ENCODE results near the gene HSF4.

The HSF4 gene

DNA sequence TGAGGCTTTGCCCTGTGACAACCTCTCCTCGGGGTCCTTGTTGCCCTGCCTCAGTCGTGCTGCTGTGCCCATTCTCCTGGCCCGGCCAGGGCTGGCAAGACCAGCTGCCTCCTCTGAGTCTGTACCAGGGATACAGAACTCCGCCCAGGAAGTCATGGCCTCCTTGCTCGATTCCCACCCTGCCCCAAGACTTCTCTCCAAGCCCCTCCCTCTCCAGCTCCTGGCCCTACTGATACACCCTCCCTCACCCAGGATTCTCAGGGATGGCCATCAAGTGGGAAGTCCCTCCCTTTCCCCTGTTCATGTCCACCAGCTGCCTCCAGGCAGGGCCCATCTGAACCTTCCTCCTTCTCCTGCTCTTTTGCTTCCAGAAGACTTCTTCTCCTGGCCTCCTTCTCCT, 51.2 kb downstream of the HSF4 start:
- no peak for DNase-seq

DNA sequence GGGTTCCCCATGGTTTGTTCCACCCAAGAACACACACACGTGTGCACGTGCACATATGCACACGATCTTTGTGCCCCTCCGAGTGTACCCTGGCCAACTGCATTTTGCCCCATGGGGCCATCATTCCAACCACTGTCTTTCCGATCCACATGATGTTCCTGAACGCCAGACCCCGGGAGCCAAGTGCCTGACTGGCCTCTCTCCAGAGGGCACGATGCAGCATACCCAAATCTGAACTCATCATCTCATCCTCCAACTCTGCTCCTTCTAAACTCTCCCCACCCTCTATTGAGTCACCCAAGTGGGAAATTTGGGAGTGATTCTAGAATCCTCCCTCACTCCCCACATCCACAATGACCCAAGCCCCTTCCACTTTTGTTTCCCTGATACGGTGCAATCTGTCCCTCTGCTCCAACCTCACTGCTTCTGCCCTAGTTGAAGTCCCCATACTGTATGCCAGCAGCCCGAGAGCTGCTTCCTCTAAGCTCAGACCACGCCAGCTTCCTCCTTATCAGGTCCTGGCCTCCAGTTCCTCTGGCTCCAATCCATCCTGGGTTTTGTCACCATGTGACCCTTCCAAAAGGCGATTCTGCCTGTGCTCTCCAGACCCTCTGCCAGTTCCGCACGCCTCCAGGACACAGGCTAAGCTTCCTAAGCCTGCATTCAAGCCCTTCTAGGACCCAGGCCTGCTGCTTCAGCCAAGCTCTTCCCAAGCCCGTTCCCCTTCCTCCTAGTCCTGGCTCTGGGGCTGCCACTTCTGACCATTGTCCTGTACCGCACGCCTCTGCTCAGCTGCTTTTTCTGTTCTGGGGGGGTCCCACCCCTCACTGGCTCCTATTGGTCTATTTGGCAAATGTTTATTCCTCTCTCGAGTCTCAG, 52.3 kb downstream of the HSF4 start:
- DNase-seq, result peak in 2 of 58 donors; percentile 5 to 22
